RWPE2 (cell line): Measurements from ENCODE around the gene MEAK7.

ENCODE experiments used
- ATAC-seq: fragments of 200-7000 bp; cut with Tn5 transposase; 3 replicates; pipeline ENCODE4 v1.9.1; 2021; ENCODE audit warnings: low read depth
- DNase-seq: peaks from one replicate; pipeline ENCODE4 v3.0.0-alpha.2; 2020; ENCODE audit warnings: low spot score
- H3K27ac ChIP-seq: fragments of 450-650 bp; 2 replicates; pipeline ENCODE4 v1.5.1; 2017; ENCODE audit warnings: mild to moderate bottlenecking; ENCODE audit not compliant: poor library complexity, severe bottlenecking
- H3K27me3 ChIP-seq: fragments of 250-450 bp; sonication (Bioruptor Pico); 2 replicates; pipeline ENCODE4 v1.5.1; 2021; ENCODE audit warnings: mild to moderate bottlenecking, moderate library complexity; ENCODE audit not compliant: insufficient read depth, poor library complexity, severe bottlenecking
- H3K36me3 ChIP-seq: fragments of 250-450 bp; sonication (Bioruptor Pico); 2 replicates; pipeline ENCODE4 v1.5.1; 2020; ENCODE audit warnings: low read depth, mild to moderate bottlenecking, moderate library complexity
- H3K4me1 ChIP-seq: fragments of 250-450 bp; sonication (Bioruptor Pico); 2 replicates; pipeline ENCODE4 v1.5.1; 2021; ENCODE audit warnings: mild to moderate bottlenecking, moderate library complexity; ENCODE audit not compliant: insufficient read depth, poor library complexity, severe bottlenecking
- H3K4me3 ChIP-seq: fragments of 250-450 bp; sonication (Bioruptor Pico); 2 replicates; pipeline ENCODE4 v1.5.1; 2021; ENCODE audit warnings: mild to moderate bottlenecking, moderate library complexity; ENCODE audit not compliant: severe bottlenecking
- H3K9me3 ChIP-seq: fragments of 250-450 bp; sonication (Bioruptor Pico); 2 replicates; pipeline ENCODE4 v1.5.1; 2021; ENCODE audit warnings: mild to moderate bottlenecking, moderate library complexity; ENCODE audit not compliant: severe bottlenecking
- CTCF ChIP-seq: fragments of 450-650 bp; IDR thresholded peaks from one replicate; pipeline ENCODE4 v1.5.1; 2017; ENCODE audit warnings: mild to moderate bottlenecking, moderate library complexity; ENCODE audit not compliant: poor library complexity, severe bottlenecking

The MEAK7 gene

GRCh38 chr16:84495506-84495905 lies 9.0 kb downstream of the MEAK7 start:
- H3K4me3 ChIP-seq = no peak overlapping the region
- H3K27me3 ChIP-seq = no peaks in the 10 kb centered on the region
- peaks cover 18% of the 10 kb centered on the region for H3K4me1 ChIP-seq
- peaks cover 97% of the 10 kb centered on the region for H3K36me3 ChIP-seq
- ATAC-seq (no peak), DNase-seq (peak; percentile 23)
- no peaks in the 10 kb centered on the region for H3K9me3 ChIP-seq
- H3K27ac ChIP-seq = no peak overlapping the region
- no peak for TF ChIP-seq CTCF

- peaks cover 97% of the 10 kb centered on the region for H3K36me3 ChIP-seq
- H3K9me3 ChIP-seq = no peaks in the 10 kb centered on the region
- H3K27ac ChIP-seq = no peak overlapping the region
- H3K4me1 ChIP-seq = no peaks in the 10 kb centered on the region
- no peaks in the 10 kb centered on the region for H3K27me3 ChIP-seq
- no peak for TF ChIP-seq CTCF
- DNase-seq (no peak), ATAC-seq (no peak)
- H3K4me3 ChIP-seq = no peak overlapping the region
These were observed 15.3 kb downstream of the MEAK7 start for GRCh38 chr16:84489131-84489530.

GRCh38 chr16:84487358-84487757 lies 17.1 kb downstream of the MEAK7 start:
- Histone ChIP-seq H3K27me3 (no peaks in the 10 kb centered on the region), H3K9me3 (no peaks in the 10 kb centered on the region), H3K4me1 (no peaks in the 10 kb centered on the region), H3K36me3 (peaks cover 97% of the 10 kb centered on the region), H3K27ac (no peak overlapping the region), H3K4me3 (no peak overlapping the region)
- no peak for ATAC-seq
- TF ChIP-seq CTCF = no peak
- DNase-seq = no peak

GRCh38 chr16:84486551-84487235 lies 17.8 kb downstream of the MEAK7 start:
- Histone ChIP-seq H3K4me1 (no peaks in the 10 kb centered on the region), H3K36me3 (peaks cover 97% of the 10 kb centered on the region), H3K9me3 (no peaks in the 10 kb centered on the region), H3K4me3 (no peak overlapping the region), H3K27ac (no peak overlapping the region), H3K27me3 (no peaks in the 10 kb centered on the region)
- DNase-seq (no peak), ATAC-seq (no peak)
- TF ChIP-seq CTCF = no peak

- Histone ChIP-seq H3K27ac (no peak overlapping the region), H3K27me3 (no peaks in the 10 kb centered on the region), H3K36me3 (peaks cover 100% of the 10 kb centered on the region), H3K9me3 (no peaks in the 10 kb centered on the region), H3K4me3 (no peak overlapping the region), H3K4me1 (no peaks in the 10 kb centered on the region)
- no peak for TF ChIP-seq CTCF
- DNase-seq (no peak), ATAC-seq (no peak)
These were observed 18.3 kb downstream of the MEAK7 start for GRCh38 chr16:84486126-84486525.
